HepG2 (cell line): ENCODE measurements around the gene EMC10. TPM values are rescaled to one million over a fixed set of nuclear protein-coding genes. Genes with fewer than 3 reads are reported as not detected.

ENCODE experiments used
- CEBPZ ChIP-seq: IDR thresholded peaks from 2 replicates; pipeline ENCODE4 v1.6.1; 2012; ENCODE audit warnings: low read length, improper control_type of control experiment
- DBP ChIP-seq: sonication (generic); formaldehyde crosslinking; IDR thresholded peaks from 2 replicates; pipeline ENCODE4 v1.4.0; 2020; ENCODE audit warnings: missing genetic modification reagents; ENCODE audit errors: not compliant biosample characterization
- FOXC1 ChIP-seq: sonication (generic); formaldehyde crosslinking; IDR thresholded peaks from 2 replicates; pipeline ENCODE4 v1.8.0; 2022; ENCODE audit warnings: mild to moderate bottlenecking, missing genetic modification reagents, borderline replicate concordance
- FOXK1 ChIP-seq: sonication (generic); formaldehyde crosslinking; IDR thresholded peaks from 2 replicates; pipeline ENCODE4 v1.4.0; 2020; ENCODE audit warnings: low read depth, missing genetic modification reagents, borderline replicate concordance
- HES4 ChIP-seq: sonication (generic); formaldehyde crosslinking; IDR thresholded peaks from 2 replicates; pipeline ENCODE4 v1.9.0; 2021; ENCODE audit warnings: mild to moderate bottlenecking, missing genetic modification reagents, borderline replicate concordance
- HNF4G ChIP-seq, 2 experiments: sonication (generic) in 1 of 2; formaldehyde crosslinking in 1 of 2; IDR thresholded peaks; 2 replicates each; pipeline versions ENCODE4 v1.4.0 to v1.6.1; 2011 to 2020; ENCODE audit warnings: borderline replicate concordance in 2 of 2, low read depth in 2 of 2, mild to moderate bottlenecking in 2 of 2, low read length in 1 of 2, missing genetic modification reagents in 1 of 2, moderate library complexity in 1 of 2
- IRX3 ChIP-seq: sonication (generic); formaldehyde crosslinking; IDR thresholded peaks from 2 replicates; pipeline ENCODE4 v1.8.1; 2023; ENCODE audit warnings: mild to moderate bottlenecking, low read depth, missing genetic modification reagents, borderline replicate concordance
- JARID2 ChIP-seq: sonication (generic); formaldehyde crosslinking; IDR thresholded peaks from 2 replicates; pipeline ENCODE4 v1.8.1; 2023; ENCODE audit warnings: missing genetic modification reagents, inconsistent platforms; ENCODE audit not compliant: insufficient replicate concordance
- MTA1 ChIP-seq: sonication (generic); formaldehyde crosslinking; IDR thresholded peaks from 2 replicates; pipeline ENCODE4 v1.4.0; 2020; ENCODE audit warnings: missing genetic modification reagents, mild to moderate bottlenecking, borderline replicate concordance
- NFKB2 ChIP-seq: sonication (generic); formaldehyde crosslinking; IDR thresholded peaks from 2 replicates; pipeline ENCODE4 v1.4.0; 2020; ENCODE audit warnings: missing genetic modification reagents, borderline replicate concordance
- ONECUT2 ChIP-seq: sonication (generic); formaldehyde crosslinking; IDR thresholded peaks from 2 replicates; pipeline ENCODE4 v1.4.0; 2020; ENCODE audit warnings: missing genetic modification reagents
- PHB2 ChIP-seq: fragments of 450-650 bp; IDR thresholded peaks from 2 replicates; pipeline ENCODE4 v1.6.1; 2018; ENCODE audit not compliant: partially characterized antibody
- RBFOX2 ChIP-seq: fragments of 200-400 bp; formaldehyde crosslinking; IDR thresholded peaks from 2 replicates; pipeline ENCODE4 v1.6.1; 2017; ENCODE audit warnings: low read depth, mild to moderate bottlenecking, low read length
- SALL2 ChIP-seq: sonication (generic); formaldehyde crosslinking; IDR thresholded peaks from 2 replicates; pipeline ENCODE4 v1.8.1; 2023; ENCODE audit warnings: mild to moderate bottlenecking, missing genetic modification reagents, inconsistent platforms
- TAF1 ChIP-seq: sonication (generic); formaldehyde crosslinking; IDR thresholded peaks from 2 replicates; pipeline ENCODE4 v1.4.0; 2020; ENCODE audit warnings: missing genetic modification reagents
- TOE1 ChIP-seq: sonication (generic); formaldehyde crosslinking; IDR thresholded peaks from 2 replicates; pipeline ENCODE4 v1.4.0; 2020; ENCODE audit warnings: mild to moderate bottlenecking, missing genetic modification reagents
- ZBTB42 ChIP-seq: sonication (generic); formaldehyde crosslinking; IDR thresholded peaks from 2 replicates; pipeline ENCODE4 v1.5.0; 2020; ENCODE audit warnings: mild to moderate bottlenecking, missing genetic modification reagents
- ZBTB44 ChIP-seq: sonication (generic); formaldehyde crosslinking; IDR thresholded peaks from 2 replicates; pipeline ENCODE4 v1.4.0; 2020; ENCODE audit warnings: missing genetic modification reagents
- ZFY ChIP-seq: sonication (generic); formaldehyde crosslinking; IDR thresholded peaks from 2 replicates; pipeline ENCODE4 v1.4.0; 2020; ENCODE audit warnings: missing genetic modification reagents
- ZNF101 ChIP-seq: sonication (generic); formaldehyde crosslinking; IDR thresholded peaks from 2 replicates; pipeline ENCODE4 v1.4.0; 2020; ENCODE audit warnings: mild to moderate bottlenecking, low read depth, missing genetic modification reagents, borderline replicate concordance
- ZNF256 ChIP-seq: sonication (generic); formaldehyde crosslinking; conservative IDR thresholded peaks from 2 replicates; pipeline ENCODE4 v1.4.0; 2020; ENCODE audit warnings: missing genetic modification reagents
- ZNF546 ChIP-seq: sonication (generic); formaldehyde crosslinking; conservative IDR thresholded peaks from 2 replicates; pipeline ENCODE4 v1.8.1; 2023; ENCODE audit warnings: mild to moderate bottlenecking, missing genetic modification reagents
- ZNF549 ChIP-seq: sonication (generic); formaldehyde crosslinking; IDR thresholded peaks from 2 replicates; pipeline ENCODE4 v1.5.0; 2020; ENCODE audit warnings: missing genetic modification reagents
- ZNF572 ChIP-seq: sonication (generic); formaldehyde crosslinking; IDR thresholded peaks from 2 replicates; pipeline ENCODE4 v1.5.1; 2020; ENCODE audit warnings: mild to moderate bottlenecking, missing genetic modification reagents
- ZSCAN12 ChIP-seq: sonication (generic); formaldehyde crosslinking; IDR thresholded peaks from 2 replicates; pipeline ENCODE4 v1.9.0; 2021; ENCODE audit warnings: mild to moderate bottlenecking, missing genetic modification reagents
- polyA plus RNA-seq, 8 experiments: library from polyadenylated mRNA; depleted of rRNA in 3 of 8; stranded (reverse) in 7 of 8; unstranded in 1 of 8; fragments of >200 nt; fragmentation: Illumina TruSeq in 4 of 8; extraction: Trizol in 4 of 8; gene quantifications; 2 replicates each; pipeline versions ENCODE4 v1.2.1 to v1.2.3, GENCODE V29; 2011 to 2016; ENCODE audit warnings: low read depth in 4 of 8, missing spikeins in 1 of 8, mixed read lengths in 1 of 8; ENCODE audit not compliant: insufficient read depth in 1 of 8
- total RNA-seq, 5 experiments: library from RNA; depleted of rRNA; stranded (reverse); fragments of >200 nt; fragmentation: Illumina TruSeq; extraction: Trizol; gene quantifications; 2 replicates each; pipeline ENCODE4 v1.2.3, GENCODE V29; 2016; ENCODE audit warnings: low read depth in 1 of 5

EMC10 gene
- total and polyA plus RNA-seq, 2 of the 13 experiments (the other 11 are each of a cell fraction or from before 2014, with no cell fraction given): not detected

GRCh38 chr19:50511069-50511822 is 34.9 kb downstream of the EMC10 start, which contains the start of gene JOSD2 (continued):
- no peak for TF ChIP-seq CEBPZ
- peak; percentile 76 for TF ChIP-seq RBFOX2
- no peak for TF ChIP-seq ZNF101 (CRISPR knock-in tag)
- TF ChIP-seq TOE1 (CRISPR knock-in tag): no peak
- peak; percentile 26; the same call in 1 of the 2 replicates for TF ChIP-seq MTA1
- 0 out of 2 replicates have a peak, but pooled peaks have one; percentile 41 for TF ChIP-seq FOXK1
- no peak for TF ChIP-seq HES4
- TF ChIP-seq SALL2 (CRISPR knock-in tag): no peak
- no peak; the same call in 1 of the 2 replicates for TF ChIP-seq NFKB2 (CRISPR knock-in tag)
- no peak for TF ChIP-seq ZBTB44 (CRISPR knock-in tag)
- no peak for TF ChIP-seq ZNF572 (CRISPR knock-in tag)
- TF ChIP-seq DBP (CRISPR knock-in tag): no peak
- TF ChIP-seq ONECUT2 (CRISPR knock-in tag): no peak
- no peak; the same call in 1 of the 2 replicates for TF ChIP-seq TAF1 (CRISPR knock-in tag)
- TF ChIP-seq ZBTB42 (CRISPR knock-in tag): no peak
- TF ChIP-seq IRX3 (CRISPR knock-in tag): no peak
- no peak for TF ChIP-seq ZNF256 (CRISPR knock-in tag)
- TF ChIP-seq FOXC1 (CRISPR knock-in tag): no peak
- no peak for TF ChIP-seq ZNF549 (CRISPR knock-in tag)
- TF ChIP-seq JARID2 (CRISPR knock-in tag): no peak
- TF ChIP-seq ZSCAN12 (CRISPR knock-in tag): no peak
- TF ChIP-seq ZFY (CRISPR knock-in tag): peak; percentile 91
- TF ChIP-seq ZNF546 (CRISPR knock-in tag): no peak
- TF ChIP-seq PHB2: no peak
- no peak for TF ChIP-seq HNF4G (IDR thresholded peaks at IDR 0.05; ENCODE audit: borderline replicate concordance, low read depth, low read length)
- TF ChIP-seq HNF4G (CRISPR knock-in tag; IDR thresholded peaks at IDR 0.05; ENCODE audit: borderline replicate concordance, low read depth): no peak
